ENCODE results near the gene PRM1.

The PRM1 gene

GRCh38 chr16:11310634-11310977 is 29.5 kb upstream of the PRM1 start:
- Mint-ChIP-seq H3K4me3 (no peak overlapping the region), H3K27me3 (ENCODE audit: low read depth) (peaks cover 4% of the 10 kb centered on the region), H3K4me1 (peaks cover 19% of the 10 kb centered on the region), H3K9me3 (no peaks in the 10 kb centered on the region), H3K36me3 (ENCODE audit: low read depth) (no peaks in the 10 kb centered on the region), H3K27ac (no peak overlapping the region)
- TF ChIP-seq CTCF (IDR thresholded peaks at IDR 0.05; ENCODE audit: unreplicated experiment in 3 of 3) = no peak

GRCh38 chr16:11309895-11310633 is 28.9 kb upstream of the PRM1 start:
- no peaks in the 10 kb centered on the region for H3K36me3 Mint-ChIP-seq (ENCODE audit: low read depth)
- no peak for TF ChIP-seq CTCF (IDR thresholded peaks at IDR 0.05; ENCODE audit: unreplicated experiment in 3 of 3)
- peak overlapping the region in 2 of 3 experiments; percentile 21 to 90 for H3K27ac Mint-ChIP-seq
- peaks cover 4% of the 10 kb centered on the region for H3K27me3 Mint-ChIP-seq (ENCODE audit: low read depth)
- no peaks in the 10 kb centered on the region for H3K9me3 Mint-ChIP-seq
- H3K4me1 Mint-ChIP-seq = peaks cover 19% of the 10 kb centered on the region
- no peak overlapping the region for H3K4me3 Mint-ChIP-seq

- peak overlapping the region; percentile 49 to 76 (median 55) for H3K27ac Mint-ChIP-seq
- no peaks in the 10 kb centered on the region for H3K9me3 Mint-ChIP-seq
- peaks cover 4% of the 10 kb centered on the region for H3K27me3 Mint-ChIP-seq (ENCODE audit: low read depth)
- H3K36me3 Mint-ChIP-seq (ENCODE audit: low read depth) = no peaks in the 10 kb centered on the region
- no peak overlapping the region for H3K4me3 Mint-ChIP-seq
- no peak for TF ChIP-seq CTCF (IDR thresholded peaks at IDR 0.05; ENCODE audit: unreplicated experiment in 3 of 3)
- H3K4me1 Mint-ChIP-seq = peaks cover 14% of the 10 kb centered on the region
Observed at GRCh38 chr16:11308493-11309283, 27.6 kb upstream of the PRM1 start.

GRCh38 chr16:11307639-11308492 is 26.7 kb upstream of the PRM1 start:
- Mint-ChIP-seq H3K9me3 (no peaks in the 10 kb centered on the region), H3K4me3 (no peak overlapping the region), H3K27ac (peak overlapping the region; percentile 28 to 55 (median 49)), H3K36me3 (ENCODE audit: low read depth) (no peaks in the 10 kb centered on the region), H3K27me3 (ENCODE audit: low read depth) (peaks cover 4% of the 10 kb centered on the region), H3K4me1 (peaks cover 16% of the 10 kb centered on the region)
- TF ChIP-seq CTCF (IDR thresholded peaks at IDR 0.05; ENCODE audit: unreplicated experiment in 3 of 3) = no peak

- Mint-ChIP-seq H3K4me3 (no peak overlapping the region), H3K27ac (peak overlapping the region in 1 of 3 experiments; percentile 51), H3K9me3 (no peaks in the 10 kb centered on the region), H3K36me3 (ENCODE audit: low read depth) (no peaks in the 10 kb centered on the region), H3K4me1 (peaks cover 13% of the 10 kb centered on the region), H3K27me3 (ENCODE audit: low read depth) (peaks cover 4% of the 10 kb centered on the region)
- TF ChIP-seq CTCF (IDR thresholded peaks at IDR 0.05; ENCODE audit: unreplicated experiment in 3 of 3) = no peak
Observed at GRCh38 chr16:11306997-11307638, 26.0 kb upstream of the PRM1 start.
